ENCODE data around the gene OR52A5.
"Not testable (repeated sequence)": the region's sequence is repeated elsewhere in the genome, so short reads cannot be mapped to it uniquely, and the experiment has no call there.

Gene OR52A5
- total RNA-seq: 0 reads per million in 4 experiments

DNA sequence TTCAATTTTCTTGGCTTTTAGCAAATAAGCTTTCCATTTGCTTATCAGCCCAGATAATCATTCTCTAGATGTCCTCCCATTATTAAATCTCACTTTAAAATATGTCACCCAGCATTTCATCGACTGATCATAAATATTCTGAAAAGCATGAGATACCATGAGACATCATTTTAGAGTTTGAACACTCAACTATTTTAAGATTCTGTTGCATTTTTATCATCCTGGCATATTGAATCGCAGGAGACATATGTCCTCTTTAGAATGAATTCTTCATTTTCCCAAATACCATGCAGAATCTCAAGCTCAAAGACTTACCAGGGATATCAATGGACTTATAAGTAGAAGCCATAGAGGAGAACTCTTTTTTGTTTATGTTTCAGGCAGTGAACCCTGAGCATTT lies at the start of gene OR52A5:
OR52A5 (minus strand) TSS at position 361 of the 400 bp plus-strand sequence. CDS start 5,714 bp downstream, outside the sequence.
- no peak for DNase-seq

DNA sequence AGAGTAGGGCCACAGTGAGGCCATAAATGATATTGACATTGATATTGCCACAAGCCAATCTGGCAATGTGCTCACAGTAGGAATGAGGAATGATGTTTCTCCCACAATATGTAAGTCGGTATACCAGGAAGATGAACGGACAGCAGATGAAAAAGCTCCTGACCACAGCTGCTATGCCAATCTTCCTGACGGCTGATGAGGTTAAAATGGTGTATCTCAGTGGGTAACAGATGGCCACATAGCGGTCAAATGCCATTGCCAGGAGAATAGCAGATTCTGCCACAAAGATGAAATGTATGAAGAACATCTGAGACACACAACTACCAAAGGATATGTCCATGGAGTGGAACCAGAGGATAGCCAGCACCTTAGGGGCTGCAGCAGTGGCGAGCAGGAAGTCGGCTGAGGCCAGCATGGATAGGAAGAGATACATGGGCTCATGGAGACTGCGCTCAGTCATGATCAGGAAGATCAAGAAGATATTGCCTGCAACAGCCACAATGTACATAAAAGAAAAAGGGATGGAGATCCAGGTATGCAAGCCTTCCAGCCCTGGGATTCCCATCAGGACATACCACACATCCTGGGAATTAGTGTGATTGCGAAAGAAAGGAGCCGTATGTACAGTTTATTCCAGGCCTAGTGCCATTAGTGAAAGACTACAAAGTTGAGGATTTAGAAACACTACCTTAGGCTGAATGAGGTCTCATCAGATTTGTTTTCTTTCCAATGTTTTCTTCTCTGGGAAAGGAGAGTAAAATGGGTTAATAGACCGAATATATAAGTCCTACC lies 40.1 kb upstream of the OR52A5 start:
- DNase-seq: no peak

DNA sequence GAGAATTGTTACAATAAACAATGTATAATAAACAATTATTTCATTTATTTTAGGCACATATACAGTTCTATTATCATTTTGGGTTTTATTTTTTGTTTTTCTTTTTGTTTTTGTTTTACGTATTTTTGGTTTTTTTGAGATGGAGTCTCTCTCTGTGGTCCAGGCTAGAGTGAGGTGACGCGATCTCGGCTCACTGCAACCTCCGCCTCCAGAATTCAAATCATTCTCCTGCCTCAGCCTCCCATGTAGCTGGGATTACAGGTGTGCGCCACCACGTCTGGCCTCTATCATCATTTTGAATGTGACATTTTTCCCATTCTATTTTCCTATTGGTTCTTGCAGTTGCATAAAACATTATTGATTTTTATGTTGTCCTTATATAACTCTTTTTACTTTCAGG lies 36.8 kb upstream of the OR52A5 start:
- DNase-seq: no peak

DNA sequence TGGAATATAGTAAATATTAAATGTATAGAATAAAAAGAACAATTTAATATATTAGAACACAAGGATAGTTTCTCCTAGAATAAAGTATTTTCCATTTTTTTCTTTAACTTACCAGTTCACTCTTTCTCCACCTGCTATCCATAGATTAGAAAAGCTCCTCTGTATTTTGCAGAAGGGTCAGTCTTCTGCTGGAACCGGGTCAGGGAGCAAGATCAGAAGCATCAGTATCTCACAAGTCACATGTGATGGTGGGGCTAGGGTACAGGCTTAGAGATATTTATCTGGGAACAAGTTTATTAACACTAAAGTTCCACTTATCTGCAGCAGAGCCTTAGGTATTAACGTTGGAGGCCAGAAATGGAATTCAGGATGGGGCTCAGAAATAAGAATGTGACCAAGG lies 33.7 kb upstream of the OR52A5 start:
- DNase-seq: no peak

DNA sequence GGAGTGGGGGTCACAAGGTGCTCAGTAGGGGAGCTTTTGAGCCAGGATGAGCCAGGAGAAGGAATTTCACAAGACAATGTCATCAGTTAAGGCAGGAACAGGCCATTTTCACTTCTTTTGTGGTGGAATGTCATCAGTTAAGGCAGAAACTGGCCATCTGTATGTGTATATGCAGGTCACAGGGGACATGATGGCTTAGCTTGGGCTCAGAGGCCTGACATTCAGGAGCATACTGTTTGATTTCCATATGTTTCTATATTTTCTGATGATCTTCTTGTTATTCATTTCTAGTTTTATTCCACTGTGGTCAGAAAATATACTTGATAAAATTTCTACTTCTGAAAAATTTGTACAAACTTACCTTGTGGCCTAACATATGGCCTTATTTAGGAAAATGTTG lies 27.7 kb upstream of the OR52A5 start:
- not testable (repeated sequence) for DNase-seq

DNA sequence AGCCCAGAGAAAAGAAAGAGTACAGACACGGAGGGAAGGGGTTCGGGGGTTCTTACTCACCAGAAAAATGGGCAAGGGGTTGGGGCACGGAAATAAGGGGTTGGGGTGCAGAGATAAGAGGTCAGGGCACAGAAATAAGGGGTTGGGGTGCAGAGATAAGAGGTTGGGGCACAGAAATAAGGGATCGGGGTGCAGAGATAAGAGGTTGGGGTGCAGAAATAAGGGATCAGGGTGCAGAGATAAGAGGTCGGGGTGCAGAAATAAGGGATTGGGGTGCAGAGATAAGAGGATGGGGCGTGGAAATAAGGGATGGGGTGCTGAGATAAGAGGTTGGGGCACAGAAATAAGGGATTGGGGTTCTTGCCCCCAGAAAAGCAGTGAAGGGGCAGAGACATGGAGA lies 26.7 kb upstream of the OR52A5 start:
- DNase-seq: not testable (repeated sequence)

DNA sequence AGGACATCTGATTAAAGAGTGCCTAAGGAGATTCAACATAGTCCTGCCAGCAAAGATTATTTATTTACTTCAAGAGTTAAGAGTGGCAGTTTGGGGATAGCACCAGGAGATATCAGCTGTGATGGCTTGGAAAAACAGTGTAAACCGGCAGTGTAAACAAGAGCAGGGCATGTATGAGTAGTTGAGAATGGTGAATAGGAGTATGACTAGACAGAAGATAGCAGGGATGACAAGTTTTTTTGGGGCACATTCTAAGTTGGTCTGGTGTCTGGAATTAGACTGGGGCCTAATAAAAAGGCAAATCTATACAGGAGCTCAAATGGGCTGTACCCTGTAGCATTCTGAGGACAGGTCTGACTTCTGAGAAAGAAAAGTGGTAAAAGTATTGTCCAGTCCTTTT lies 22.9 kb upstream of the OR52A5 start:
- DNase-seq: not testable (repeated sequence)

DNA sequence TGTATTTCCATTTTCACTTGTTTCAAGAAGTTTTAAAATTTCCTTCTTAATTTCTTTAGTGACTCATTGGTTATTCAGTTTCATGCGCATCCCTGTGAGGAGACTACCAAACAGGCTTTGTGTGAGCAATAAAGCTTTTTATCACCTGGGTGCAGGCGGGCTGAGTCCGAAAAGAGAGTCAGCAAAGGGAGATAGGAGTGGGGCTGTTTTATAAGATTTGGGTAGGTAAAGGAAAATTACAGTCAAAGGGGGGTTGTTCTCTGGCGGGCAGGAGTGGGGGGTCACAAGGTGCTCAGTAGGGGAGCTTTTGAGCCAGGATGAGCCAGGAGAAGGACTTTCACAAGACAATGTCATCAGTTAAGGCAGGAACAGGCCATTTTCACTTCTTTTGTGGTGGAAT lies 22.1 kb upstream of the OR52A5 start:
- not testable (repeated sequence) for DNase-seq

DNA sequence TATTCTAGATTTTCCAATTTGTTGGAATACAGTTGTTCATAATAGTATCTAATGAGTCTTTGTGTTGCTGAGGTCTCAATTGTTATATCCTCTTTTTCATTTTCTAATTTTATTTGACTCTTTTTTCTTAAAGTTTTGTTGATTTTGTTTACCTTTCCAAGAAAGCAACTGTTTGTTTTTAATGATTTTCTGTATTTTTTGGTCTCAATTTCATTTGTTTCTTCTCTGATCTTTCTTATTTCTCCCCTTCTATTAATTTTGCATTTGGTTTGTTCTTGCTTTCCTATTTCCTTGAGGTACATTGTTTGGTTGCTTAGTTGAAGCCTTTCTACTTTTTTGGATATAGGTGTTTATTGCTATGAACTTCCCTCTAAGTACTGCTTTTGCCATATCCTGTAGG lies 21.6 kb upstream of the OR52A5 start:
- DNase-seq: no peak

DNA sequence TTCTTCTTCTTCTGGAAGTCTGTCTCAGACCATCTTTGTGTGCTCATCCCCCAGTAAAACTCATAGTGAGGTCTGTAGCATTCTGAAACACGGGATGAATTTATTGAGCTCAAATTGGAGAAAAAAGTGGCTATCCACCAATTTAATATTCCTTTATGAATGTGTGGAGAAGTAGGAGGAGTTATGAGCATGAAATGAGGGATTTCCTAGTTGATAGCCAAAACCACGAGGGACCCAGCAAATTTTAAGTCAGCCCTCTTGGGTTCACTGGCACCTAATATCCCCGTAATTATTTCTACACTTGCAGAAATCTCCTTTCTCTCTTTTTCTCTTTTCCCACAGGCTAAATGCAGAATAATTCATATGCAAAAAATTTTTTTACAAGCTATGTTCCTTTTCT lies 16.5 kb upstream of the OR52A5 start, which contains the start of gene OR52A1:
OR52A1 (minus strand) TSS at position 101 of the 400 bp plus-strand sequence. CDS start 2,388 bp downstream, outside the sequence.
- no peak for DNase-seq

DNA sequence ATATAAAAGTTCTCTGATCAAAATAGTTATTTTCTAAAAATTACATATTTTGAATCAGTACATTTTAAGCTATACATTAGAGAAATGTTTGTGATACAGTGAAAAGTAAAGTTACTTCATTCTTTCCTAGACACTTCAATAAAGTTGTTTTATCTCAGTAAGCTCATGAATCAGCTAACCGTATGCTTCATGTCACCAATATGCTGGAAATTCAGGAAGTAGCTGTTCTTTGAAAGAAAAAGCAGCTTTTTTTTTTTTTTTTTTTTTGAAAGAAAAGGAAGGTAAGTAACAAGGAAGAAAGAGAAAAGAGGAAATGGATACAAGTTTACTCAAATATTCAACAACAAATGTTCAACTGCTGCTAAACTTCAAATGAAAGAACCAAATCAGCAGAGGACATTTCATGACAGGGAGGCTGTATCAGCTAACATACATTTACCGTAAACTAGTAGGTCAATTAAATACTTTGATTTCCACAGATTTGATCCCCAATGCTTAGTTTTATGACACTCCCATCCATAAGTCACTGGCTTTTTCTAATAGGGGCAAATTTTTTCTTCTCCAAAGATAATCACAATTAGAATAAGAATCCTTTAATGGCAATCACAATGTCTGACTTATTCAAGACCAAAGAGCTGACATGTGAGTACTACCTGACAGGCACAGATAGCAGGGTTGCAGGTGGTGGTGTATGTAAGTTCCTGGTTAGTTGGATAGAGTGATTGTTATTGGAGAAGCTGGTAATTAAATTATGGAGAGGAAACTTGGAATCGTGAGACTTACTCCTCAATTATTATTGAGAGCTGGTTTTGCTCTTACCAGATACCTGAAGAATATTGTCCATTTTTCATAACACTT lies 15.6 kb upstream of the OR52A5 start:
- DNase-seq: no peak

DNA sequence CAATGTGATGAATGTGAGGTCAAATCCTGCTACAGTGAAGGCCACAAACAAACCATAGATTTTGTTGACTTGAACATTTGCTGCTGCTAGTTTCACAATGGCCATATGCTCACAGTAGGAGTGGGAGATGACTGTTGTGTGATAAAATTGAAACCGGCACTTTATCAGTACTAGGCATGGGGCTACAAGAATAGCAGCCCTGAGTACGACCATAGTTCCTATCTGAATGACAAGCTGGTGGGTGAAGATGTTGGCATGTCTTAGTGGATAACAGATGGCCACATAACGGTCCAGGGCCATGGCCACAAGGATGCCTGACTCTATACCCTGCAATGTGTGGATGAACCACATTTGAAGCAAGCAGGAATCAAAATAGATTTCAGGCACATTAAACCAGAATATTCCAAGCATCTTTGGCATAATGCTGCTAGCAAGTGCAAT lies 13.6 kb upstream of the OR52A5 start:
- DNase-seq: no peak

DNA sequence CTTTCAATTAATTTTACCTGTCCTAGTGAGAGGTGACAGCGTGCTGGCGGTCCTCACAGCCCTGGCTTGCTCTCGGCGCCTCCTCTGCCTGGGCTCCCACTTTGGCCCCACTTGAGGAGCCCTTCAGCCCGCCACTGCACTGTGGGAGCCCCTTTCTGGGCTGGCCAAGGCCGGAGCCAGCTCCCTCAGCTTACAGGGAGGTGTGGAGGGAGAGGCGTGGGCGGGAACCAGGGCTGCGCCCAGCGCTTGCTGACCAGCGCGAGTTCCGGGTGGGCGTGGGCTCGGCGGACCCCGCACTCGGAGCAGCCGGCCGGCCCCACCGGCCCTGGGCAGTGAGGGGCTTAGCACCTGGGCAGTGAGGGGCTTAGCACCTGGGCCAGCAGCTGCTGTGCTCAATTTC lies 6.0 kb upstream of the OR52A5 start:
- DNase-seq: not testable (repeated sequence)

DNA sequence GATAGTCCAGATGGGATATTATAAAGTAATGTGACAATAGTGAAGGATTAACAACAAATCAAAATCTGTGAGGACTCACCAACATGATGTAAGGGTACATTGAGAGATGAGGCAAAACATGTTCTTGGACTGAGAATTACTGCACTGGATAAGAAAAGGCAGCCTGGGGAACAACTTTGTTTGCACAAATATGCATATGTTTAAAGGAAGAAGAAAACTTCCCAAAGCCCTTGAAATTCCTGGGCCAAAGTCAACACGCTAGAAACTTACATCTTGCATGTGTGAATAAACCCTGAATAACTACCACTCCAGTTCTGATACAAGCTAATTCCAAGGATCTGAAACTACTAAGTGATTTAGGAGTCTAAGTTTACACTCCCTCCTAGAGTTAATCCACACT lies 1.1 kb downstream of the OR52A5 start:
- DNase-seq: no peak

DNA sequence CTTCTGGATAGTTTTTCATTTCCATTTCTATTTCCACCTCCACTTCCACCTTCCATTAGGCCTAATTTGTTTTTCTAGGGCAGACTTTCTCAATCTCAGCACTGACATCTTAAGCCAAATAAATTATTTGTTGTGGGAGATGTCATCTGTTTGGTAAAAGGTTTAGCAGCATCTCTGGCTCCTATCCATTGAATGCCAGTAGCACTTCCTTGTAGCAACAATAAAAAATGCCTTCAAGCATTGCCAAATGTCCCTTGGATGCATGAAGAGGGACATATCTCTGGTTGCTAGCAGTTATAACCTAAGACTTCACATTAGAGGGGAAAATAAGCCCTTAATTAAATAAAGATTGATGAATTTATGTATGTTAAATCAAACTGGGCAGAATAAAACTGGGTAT lies 1.9 kb downstream of the OR52A5 start:
- no peak for DNase-seq

DNA sequence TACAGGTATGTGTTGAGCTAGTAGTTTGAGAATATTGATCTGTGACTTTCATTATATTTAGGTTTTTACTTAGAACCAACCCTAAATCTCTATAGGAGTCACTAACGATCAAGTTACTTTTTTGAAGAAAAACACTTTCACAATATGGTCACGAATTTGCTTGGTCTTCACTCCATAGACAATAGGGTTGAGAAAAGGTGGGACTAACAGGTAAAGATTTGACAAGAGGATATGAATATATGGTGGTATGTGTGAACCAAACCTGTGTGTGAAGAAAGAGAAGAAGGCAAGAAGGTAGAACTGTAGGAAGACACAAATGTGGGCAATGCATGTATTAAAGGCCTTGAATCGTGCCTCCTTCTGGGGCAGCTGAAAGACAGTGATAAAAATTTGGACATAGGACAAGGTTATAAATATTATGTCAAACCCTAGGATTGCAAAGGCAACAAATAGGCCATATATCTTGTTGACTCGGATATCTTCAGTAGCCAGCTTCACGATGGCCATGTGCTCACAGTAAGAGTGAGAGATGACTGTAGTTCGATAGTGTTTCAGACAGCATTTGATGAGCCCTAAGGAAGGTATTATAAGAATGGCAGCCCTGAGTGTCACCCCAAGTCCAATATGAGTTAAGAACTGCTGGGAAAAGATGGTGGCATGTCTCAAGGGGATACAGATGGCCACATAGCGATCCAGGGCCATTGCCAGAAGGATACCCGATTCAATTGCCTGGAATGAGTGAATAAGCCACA lies 6.4 kb downstream of the OR52A5 start:
- no peak for DNase-seq

DNA sequence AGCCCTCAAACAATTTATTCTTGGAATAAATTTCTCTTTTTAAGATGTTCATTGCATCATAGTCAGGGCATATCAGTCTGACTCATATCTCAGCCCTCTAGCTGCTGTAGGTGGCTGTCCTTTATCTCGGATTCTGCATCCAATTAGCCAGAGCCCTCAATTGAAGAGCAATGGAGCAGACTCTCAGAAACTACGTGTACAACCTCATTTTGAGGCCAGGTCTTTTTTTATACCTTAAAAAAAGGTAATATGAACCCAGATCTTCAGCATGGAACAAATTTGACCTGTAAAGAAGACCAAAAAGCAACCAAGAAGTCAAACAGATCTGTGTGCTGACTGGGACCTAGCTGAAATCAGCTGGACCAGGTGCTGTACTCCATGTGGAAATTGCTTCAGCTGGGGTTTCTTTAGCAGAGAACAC lies 8.7 kb downstream of the OR52A5 start:
- no peak for DNase-seq

DNA sequence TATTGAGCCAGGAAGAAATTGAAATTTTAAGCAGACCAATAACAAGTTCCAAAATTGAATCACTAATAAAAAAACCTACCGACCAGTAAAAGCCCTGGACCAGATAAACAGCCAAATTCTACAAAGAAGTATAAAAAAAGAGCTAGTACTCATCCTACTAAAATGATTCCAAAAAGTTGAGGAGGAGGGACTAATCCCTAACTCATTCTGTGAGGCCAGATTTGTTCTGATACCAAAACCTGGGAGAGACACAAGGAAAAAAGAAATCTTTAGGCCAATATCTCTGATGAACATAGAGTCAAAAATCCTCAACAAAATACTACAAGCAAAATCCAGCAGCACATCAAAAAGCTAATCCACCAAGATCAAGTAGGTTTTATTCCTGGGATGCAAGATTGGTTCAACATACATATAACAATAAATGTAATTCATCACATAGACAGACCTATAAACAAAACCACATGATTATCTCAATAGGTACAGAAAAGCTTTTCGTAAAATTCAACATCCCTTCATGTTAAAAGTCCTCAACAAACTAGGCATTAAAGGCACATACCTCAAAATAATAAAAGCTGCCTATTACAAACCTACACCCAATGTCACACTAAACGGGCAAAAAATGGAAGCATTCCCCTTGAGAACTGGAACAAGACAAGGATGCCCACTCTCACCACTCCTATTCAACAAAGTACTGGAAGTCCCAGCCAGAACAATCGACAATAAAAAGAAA lies 13.1 kb downstream of the OR52A5 start:
- no peak for DNase-seq

DNA sequence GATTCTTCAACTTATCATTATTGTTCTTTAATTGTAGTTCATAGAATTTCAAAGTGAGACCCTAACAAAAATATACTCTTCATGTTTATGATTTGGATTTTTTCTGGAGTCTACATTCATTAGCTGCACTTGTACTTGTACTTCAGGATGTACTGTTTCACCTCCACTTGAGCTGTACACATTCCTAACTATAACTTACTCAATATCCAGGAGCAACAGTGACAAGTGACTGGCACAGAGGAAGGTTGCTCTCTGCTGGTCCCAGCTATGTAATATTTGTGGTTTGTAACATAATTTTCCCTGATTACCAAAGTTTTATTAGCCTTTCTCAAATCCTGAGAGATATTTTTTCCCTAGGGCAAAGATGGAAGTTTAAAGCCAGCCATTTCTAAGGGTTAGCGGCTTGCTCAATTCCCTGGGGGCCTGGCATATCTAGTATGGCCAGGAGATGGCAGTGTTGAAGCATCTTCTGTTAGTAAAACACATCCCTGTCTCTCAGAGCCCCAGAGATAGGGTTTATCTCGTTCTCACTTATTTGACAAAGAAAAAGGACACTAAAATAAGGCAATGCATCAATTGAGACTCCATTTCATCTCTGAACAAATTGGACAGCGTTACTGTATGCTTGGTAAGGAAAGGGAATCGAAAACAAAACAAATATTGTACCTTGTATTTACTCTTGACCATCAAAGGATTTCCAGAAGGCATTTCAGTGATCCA lies 14.2 kb downstream of the OR52A5 start:
- no peak for DNase-seq

DNA sequence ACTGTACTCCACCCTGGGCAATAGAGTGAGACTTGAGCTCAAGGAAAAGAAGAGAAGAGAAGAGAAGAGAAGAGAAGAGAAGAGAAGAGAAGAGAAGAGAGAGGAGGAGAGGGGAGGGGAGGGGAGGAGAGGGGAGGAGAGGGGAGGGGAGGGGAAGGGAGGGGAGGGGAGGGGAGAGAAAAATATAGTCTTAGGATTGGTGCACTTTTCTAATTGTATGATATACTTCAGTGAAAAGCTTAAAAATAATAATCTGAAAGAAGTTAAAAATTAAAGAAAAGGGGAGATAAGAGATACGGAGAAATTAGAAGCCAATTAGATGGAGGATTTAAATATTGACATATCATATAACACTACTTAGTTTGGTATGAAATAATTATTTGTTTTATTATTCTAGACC lies 19.3 kb downstream of the OR52A5 start:
- no peak for DNase-seq

DNA sequence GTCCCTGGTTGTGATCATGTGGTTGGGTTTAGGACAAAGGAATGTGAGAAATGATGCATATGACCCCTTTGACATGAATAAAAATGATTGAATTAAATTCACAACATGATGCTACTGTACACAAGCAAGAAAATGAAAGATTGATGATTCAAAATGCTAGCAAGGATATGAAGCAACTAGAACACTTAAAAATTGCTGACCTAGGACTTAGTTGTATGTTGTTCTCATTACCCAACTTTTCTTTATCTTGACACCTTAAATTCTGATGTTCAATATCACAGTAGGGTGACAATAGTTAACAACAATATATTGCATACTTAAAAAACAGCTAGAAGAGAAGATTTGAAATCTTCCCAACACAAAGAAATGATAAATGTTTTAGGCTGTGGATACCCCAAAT lies 20.6 kb downstream of the OR52A5 start:
- no peak for DNase-seq

DNA sequence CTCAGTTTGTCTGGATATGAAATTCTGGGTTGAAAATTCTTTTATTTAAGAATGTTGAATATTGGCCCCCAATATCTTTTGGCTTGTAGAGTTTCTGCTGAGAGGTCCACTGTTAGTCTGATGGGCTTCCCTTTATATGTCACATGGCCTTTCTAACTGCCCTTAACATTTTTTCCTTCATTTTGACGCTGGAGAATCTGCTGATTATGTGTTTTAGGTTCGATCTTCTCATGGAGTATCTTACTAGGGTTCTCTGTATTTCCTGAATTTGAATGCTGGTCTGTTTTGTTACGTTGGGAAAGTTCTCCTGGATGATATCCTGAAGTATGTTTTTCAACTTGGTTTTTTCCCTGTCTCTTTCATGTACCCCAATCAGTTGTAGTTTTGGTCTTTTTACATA lies 22.8 kb downstream of the OR52A5 start:
- no peak for DNase-seq

Data from effector CD8-positive, alpha-beta T cell (primary cell).